IPS-NIHi7 (cell line): Measurements from ENCODE around the gene BCAM.
"Not testable (repeated sequence)": the region's sequence is repeated elsewhere in the genome, so short reads cannot be mapped to it uniquely, and the experiment has no call there.

ENCODE experiments used
- DNase-seq: peaks from one replicate; pipeline ENCODE4 v3.0.0; 2012; ENCODE audit warnings: mixed read lengths; ENCODE audit errors: extremely low spot score

The BCAM gene

DNA sequence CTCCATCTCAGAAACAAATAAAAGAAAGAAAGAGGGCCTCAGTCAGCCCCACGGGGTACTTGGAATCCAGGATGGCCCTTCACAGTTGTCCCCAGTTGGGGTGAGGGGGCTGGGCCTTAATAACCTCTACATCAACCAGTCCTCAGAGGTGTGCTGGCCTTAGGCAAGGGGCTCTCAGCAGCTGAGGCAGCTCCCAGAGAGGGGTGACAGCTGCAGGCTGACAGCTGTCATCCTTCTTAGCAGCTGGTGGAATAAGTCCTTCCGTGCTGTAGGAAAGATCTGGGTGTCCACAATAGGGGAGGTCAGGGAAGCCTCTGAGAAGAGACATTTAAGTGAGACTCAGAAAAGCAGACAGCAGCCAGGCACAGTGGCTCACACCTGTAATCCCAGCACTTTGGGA, 7.4 kb downstream of the BCAM start:
- no peak for DNase-seq

DNA sequence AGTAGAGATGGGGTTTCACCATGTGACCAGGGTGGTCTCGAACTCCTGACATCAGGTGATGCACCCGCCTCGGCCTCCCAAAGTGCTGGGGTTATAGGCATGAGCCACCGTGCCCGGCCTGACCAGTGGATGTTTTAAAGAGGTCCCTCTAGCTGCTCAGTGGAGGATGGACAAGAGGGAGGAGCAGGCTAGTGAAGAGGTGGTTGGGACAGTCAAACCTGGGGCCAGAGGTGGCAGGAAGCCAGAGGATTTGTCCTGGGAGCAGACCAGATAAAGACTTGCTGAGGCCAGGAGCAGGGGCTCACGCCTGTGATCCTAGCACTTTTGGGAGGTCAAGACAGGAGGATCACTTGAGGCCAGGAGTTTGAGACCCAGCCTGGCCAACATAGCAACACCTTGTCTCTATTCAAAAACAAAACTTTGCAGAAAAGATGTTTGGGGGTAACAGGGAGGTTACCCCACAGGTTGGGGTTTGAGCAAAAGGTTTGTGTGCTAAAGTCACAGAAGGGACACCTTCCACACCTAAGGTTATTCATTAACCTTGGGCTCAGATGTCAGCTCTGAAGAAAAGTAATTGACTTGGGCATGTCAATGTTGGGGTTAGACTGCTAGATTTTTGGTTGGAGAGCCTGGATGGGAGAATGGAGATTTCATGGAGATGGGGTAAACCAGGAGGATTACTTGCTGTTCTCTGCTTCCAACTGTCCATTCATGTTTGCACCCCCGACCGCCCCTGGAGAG, 9.0 kb downstream of the BCAM start:
- DNase-seq = no peak

DNA sequence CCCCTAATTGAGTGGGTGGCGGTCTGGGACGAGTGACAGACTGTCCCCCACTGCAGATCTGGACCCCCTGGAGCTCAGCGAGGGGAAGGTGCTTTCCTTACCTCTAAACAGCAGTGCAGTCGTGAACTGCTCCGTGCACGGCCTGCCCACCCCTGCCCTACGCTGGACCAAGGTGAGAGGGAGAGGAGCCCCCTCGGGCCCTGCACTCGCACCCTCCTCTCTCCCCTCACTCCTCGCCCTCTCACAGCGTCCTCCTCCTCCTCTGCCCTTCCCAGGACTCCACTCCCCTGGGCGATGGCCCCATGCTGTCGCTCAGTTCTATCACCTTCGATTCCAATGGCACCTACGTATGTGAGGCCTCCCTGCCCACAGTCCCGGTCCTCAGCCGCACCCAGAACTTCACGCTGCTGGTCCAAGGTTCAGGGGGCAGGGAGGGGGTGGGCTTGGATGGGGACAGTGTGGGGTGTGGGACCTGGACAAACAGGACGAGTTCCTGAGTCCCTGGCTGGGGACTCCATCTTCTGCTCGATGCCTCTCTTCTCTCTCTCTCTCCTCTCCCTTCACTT, 9.6 kb downstream of the BCAM start:
- no peak for DNase-seq

DNA sequence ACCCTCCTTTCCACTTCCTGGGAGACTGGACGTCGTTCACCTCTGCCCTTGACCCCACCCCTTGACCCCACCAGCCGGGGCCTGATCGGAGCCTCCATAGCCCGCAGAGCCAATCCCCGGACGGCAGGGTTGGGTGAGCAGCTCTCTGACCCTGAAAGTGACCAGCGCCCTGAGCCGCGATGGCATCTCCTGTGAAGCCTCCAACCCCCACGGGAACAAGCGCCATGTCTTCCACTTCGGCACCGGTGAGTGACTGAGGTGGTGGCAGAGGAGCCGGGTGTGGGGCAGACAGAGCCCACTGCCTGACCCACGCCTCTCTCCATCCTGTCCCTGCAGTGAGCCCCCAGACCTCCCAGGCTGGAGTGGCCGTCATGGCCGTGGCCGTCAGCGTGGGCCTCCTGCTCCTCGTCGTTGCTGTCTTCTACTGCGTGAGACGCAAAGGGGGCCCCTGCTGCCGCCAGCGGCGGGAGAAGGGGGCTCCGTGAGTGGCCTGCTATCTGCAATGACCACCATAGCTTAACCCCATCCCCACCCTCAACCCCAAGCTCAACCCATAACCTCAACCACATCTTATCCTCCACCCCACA, 10.4 kb downstream of the BCAM start:
- no peak for DNase-seq

DNA sequence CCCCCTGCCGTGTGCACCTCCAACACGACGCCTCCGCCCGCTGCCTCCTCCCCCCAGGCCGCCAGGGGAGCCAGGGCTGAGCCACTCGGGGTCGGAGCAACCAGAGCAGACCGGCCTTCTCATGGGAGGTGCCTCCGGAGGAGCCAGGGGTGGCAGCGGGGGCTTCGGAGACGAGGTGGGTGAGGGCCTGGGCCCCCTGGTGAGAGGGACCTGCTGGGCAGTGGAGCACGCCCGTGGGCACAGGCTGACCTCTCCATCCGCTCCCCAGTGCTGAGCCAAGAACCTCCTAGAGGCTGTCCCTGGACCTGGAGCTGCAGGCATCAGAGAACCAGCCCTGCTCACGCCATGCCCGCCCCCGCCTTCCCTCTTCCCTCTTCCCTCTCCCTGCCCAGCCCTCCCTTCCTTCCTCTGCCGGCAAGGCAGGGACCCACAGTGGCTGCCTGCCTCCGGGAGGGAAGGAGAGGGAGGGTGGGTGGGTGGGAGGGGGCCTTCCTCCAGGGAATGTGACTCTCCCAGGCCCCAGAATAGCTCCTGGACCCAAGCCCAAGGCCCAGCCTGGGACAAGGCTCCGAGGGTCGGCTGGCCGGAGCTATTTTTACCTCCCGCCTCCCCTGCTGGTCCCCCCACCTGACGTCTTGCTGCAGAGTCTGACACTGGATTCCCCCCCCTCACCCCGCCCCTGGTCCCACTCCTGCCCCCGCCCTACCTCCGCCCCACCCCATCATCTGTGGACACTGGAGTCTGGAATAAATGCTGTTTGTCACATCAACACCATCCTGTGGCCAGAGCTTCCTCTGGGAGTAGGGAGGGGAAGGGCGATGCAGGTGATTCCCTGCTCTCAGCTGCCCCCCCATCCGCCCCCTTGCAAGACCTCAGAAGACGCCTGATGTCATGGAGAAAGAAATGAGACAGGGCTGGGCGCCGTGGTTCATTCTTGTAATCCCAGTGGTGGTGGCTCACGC, 12.0 kb downstream of the BCAM start:
- DNase-seq = no peak

DNA sequence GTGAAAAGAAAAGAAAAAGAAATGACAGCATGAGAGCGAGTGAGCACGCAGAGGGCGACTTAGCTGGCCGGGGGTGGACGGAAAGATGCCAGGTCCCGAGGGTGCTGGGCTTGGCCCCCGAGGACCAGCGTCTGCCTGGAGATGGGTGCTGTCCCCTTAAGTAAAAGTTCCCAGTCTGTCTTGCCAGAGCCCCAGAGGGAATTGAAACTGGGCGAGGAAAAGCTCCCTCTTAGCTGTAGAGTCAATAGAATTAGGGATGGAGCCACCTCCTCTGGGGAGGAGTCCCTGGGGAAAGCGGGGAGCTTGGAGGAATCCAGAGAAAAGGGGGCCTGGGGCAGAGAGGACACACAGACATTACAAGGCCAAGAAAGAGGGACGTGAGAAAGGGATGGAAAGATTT, 13.3 kb downstream of the BCAM start:
- DNase-seq = no peak

DNA sequence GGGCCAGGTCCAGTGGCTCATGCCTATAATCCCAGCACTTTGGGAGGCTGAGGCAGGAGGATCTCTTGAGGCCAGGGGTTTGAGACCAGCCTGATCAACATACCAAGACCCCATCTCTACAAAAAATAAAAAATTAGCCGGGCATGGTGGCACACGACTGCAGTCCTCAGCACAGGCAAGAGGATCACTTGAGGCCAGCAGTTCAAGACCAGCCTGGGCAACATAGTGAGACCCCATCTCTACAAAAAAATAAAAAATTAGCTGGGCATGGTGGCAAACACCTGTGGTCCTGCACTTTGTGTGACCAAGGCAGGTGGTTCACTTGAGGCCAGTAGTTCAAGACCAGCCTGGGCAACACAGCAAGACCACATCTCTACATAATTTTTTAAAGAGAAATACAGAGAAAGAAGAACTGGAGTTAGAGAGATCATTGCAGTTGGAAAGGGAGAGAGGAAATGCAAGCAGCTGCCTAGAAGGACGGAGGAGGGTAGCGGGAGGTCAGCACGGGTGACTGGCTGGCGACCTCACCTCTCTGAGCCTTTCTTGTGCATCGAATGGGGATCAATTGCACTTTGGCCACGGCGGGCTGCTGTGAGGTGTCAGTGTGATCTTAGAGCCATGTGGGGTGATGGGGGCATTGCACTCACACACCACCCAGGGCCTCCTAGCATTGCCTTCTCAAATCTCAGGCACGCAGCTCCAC, 13.9 kb downstream of the BCAM start:
- no peak for DNase-seq

DNA sequence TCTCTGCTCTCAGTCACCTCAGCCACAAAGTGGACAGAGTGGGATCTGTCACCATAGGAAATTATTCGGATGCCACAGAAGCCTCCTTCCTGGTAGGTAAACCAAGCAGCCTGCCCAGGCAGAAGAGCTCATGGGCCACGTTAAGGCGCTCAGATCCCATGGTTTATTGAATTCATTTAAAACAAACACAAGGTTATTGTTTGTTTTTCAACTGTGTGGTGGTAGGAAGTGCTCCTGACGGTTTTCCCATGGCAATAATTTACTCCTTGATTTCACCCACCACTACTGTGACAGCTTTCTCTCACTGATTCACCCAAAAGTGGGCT, 14.4 kb downstream of the BCAM start:
- no peak for DNase-seq

DNA sequence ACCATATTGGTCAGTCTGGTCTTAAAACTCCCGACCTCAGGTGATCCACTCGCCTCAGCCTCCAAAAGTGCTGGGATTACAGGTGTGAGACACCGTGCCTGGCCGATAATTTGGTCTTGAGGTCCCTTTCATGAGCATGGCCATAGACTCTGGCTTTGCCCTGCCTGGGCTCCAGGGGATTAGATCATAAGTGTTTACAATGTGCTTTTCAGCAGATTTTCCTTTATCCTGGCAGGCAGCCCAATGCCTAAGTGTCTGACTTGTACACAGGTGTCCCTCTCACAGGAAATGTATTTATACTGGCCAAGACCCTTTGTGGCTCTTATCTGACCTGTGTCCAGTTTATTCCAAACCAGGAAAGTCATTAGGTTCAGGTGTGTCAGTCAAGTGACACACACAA, 15.9 kb downstream of the BCAM start:
- DNase-seq = no peak

DNA sequence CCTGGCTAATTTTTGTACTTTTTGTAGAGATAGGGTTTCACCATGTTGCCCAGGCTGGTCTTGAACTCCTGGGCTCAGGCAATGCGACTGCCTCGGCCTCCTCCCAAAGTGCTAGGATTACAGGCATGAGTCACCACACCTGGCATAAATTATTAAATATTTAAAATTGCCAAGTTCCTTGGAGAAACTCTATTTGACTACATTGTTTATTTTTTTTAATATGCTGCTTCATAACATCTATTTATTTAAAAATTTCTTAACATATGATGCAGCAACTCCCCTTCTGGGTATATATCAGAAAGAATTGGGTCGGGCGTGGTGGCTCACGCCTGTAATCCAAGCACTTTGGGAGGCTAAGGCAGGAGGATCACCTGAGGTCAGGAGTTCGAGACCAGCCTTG, 24.0 kb downstream of the BCAM start:
- DNase-seq = not testable (repeated sequence)

DNA sequence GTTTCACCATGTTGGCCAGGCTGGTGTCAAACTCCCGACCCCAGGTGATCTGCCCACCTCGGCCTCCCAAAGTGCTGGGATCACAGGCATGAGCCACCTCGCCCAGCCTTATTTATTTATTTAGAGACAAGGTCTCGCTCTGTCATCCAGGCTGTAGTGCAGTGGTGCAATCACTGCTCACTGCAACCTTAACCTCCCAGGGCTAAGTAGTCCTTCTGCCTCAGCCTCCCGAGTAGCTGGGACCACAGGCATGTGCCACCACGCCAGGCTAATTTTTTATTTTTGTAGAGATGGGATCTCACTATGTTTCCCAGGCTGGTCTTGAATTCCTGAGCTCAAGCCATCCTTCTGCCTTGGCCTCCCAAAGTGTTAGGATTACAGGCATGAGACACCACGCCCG, 25.5 kb downstream of the BCAM start:
- DNase-seq = not testable (repeated sequence)

DNA sequence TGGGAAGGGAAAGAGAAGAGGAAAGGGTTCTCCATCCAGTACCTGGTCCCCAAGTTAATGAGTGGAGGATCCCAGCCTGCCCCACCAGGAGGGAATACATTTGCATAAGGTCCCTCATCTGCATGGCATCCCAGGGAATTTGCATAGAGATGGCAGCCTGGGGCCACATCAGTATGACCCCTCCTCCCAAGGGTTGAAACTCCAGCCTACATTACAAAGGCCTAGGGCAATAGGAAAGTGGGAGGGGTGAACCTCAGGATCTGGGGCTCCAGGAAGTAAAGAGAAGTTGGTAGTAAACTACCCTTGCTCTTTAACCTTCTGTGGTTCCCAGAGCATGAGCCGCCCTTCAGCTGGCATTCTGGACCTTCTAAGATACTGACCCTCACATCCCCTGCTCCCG, 30.4 kb downstream of the BCAM start:
- peak; percentile 50 for DNase-seq

DNA sequence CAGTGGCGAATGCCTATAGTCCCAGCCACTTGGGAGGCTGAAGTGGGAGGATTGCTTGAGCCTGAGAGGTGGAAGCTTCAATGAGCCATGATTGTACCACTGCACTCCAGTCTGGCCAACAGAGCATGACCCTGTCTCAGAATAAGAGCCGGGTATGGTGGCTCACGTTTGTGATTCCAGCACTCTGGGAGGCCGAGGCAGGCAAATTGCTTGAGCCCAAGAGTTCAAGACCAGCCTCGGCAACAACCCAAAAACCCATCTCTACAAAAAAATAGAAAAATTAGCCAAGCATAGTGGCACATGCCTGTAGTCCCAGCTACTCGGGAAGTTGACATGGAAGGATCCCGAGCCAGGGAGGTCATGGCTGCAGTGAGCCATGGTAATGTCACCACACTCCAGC, 31.9 kb downstream of the BCAM start:
- DNase-seq = no peak

DNA sequence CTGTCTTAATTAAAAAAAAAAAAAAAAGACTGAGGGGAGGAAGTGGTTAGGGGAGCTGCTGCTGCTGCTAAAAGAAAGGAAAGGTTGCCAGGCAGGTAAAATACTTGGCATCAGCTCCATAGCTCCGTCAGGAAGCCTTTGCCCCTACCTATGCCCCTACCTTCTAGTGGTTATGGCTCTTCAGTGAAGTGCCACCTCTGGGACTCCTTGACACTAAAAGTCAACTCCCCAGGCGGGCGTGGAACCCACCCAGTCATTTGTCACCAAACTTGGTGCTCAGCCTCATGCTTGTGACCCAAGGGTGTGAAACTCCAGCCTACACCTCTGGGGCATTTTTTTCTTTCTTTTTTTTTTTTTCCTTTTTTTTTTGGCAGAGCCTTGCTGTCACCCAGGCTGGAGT, 32.3 kb downstream of the BCAM start:
- DNase-seq = no peak

DNA sequence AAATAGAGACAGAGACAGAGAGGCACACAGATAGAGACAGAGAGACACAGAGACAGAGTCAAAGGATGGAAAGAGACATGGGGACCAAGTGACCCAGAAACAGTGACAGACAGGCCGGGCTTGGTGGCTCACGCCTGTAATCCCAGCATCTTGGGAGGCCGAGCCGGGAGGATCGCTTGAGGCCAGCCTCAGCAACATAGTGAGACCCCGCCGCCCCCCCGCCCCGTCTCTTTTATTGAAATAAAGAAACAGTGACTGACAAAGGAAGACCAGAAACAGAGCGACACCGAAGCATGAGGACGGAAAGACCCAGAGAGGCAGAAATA, 36.3 kb downstream of the BCAM start:
- DNase-seq = no peak

DNA sequence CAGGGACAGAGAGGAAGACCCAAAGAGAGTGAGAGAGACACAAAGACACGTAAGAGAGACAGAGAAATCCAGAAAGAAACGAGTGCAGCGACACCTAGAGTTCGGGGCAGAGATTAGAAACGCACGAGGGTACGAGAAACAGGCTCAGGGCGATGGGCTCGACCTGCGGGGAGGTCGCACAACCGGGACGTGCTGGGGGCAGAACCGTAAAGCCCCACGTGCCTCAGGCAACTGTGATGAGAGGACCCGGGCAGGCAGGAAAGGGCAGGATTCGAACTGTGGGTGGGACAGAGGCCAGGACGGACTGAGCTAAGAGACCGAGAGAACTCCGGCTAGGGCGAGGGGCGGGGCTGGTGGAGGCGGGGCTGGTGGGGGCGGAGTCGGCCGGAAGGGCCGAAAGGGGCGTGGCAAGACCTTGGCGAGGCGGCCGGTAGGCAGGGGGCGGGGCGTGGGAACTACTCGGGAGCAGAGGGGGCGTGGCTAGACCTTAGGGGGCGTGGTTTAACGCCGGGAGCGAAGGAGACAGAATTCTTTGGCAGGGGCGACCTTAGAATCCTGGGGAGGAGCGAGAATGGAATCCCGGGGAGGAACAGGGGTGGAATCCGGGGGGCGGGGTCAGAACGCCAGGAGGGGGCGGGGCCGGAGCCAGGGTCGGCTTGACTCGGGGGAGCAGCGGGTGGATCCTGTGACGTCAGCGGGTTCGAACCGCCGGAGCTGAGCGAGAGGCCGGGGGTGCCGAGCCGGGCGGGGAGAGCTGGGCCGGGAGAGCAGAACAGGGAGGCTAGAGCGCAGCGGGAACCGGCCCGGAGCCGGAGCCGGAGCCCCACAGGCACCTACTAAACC, 36.9 kb downstream of the BCAM start, which contains the start of gene NECTIN2:
TSS of gene NECTIN2 (plus strand) at position 686 of the 843 bp plus-strand sequence. CDS start 229 bp downstream, outside the sequence.
- peak; percentile 94 for DNase-seq

DNA sequence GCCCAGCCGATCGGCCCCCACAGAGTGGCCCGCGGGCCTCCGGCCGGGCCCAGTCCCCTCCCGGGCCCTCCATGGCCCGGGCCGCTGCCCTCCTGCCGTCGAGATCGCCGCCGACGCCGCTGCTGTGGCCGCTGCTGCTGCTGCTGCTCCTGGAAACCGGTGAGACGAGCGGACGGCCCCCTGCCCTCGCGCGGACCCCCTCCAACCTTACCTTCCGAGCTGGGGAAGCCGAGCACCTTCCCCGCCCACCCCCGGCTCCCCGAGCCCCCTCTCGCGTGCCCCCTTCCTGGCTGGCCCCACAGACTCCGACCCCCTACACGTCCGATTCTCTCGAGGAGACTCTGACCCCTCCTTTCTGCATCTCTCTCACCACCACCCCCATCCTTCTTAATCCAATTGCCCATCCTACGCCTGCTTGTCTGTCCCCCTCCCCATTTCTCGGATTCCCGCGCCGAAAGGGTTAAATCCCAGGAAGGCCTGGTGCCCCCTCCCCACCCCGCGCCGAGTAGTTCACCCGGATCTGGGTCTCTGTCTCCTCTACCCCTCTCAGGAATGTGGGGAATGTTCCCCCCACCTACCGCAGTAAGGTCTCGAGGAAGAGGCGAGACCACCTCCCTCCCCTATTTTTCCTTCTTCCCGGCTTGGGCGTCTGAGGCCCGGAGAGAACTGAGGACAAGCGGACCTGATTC, 37.7 kb downstream of the BCAM start:
- DNase-seq = peak; percentile 79

DNA sequence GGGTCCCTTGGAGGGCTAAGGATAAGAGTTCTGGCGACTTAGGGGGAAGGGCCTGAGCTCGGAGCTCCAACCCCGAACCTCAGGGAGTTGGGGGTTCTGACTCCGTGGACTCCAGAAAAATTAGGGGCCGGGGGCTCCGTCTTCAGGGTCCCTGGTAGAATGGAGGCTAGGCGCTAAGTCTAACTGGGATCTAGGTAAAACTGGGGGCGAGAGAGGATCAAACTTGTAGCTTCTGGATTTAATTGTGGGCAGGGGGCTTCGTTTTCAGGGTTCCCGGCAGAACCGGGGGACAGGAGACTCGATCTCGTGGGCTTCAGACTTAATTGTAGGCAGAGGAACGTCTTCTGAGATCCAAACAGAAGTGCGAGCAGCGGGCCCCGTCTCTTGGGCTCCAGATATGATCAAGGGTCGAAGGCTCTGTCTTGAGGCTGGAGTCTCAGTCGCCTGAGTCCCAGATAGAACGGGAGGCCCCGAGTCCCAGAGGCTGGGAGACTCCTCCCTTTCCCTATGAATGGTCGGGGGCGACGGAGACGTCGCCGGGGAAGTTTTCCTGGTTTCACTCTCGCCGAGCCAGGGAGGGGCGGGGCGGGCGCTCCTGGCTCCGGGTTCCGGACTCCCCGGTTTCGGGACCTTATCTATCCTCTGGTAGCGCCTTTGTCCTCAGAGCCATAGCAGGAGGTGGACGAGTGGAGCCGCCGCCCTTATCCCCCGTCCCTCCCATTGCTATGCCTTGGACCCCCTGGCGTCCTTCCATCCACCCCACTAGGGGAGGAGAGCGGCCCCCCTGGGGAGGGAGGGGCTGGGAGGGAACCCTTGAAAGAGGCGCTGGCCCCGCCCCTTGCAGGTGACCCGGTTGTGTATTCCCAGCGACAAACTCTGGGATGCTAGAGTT, 38.5 kb downstream of the BCAM start:
- DNase-seq = no peak
